HCT116 (cell line): ENCODE data around the gene LYRM9. TPM values are rescaled to one million over a fixed set of nuclear protein-coding genes. Genes with fewer than 3 reads are reported as not detected.

Experiments
- ATAC-seq: fragments of 200-7000 bp; cut with Tn5 transposase; 2 replicates; pipeline ENCODE4 v1.9.1; 2020; ENCODE audit warnings: mild to moderate bottlenecking, moderate library complexity
- BruUV-seq: library from RNA; stranded (reverse); fragments of 400-500 nt; replicated peaks from 2 replicates; lab custom pipeline; 2021; lab: Mats Ljungman, UMichigan
- CTCF ChIA-PET: fragments of 300-600 bp; sonication (Branson Sonifier 250); formaldehyde crosslinking; loops from one replicate; lab custom pipeline; 2021; ENCODE audit warnings: antibody characterized with exemption; lab: Charles Lee
- POLR2A ChIA-PET: fragments of 300-600, 350-600 bp; sonication (Branson Sonifier 250); formaldehyde crosslinking; loops from one replicate; lab custom pipeline; 2021; ENCODE audit warnings: antibody characterized with exemption; lab: Charles Lee
- RAD21 ChIA-PET, 2 experiments: fragments of 300-600 bp; sonication (Branson Sonifier 250); formaldehyde crosslinking; loops; one replicate each; lab custom pipeline; 2023; ENCODE audit warnings: low total read pairs in 2 of 2; ENCODE audit not compliant: uncharacterized antibody in 2 of 2, unreplicated experiment in 2 of 2, low non-redundant PET in 1 of 2; lab: Charles Lee
- DNase-seq: peaks from one replicate; pipeline ENCODE4 v3.0.0-alpha.2; 2010; ENCODE audit warnings: low read depth, low spot score
- H2AFZ ChIP-seq: fragments of 200-600 bp; shearing (Covaris generic), sonication (generic); 2 replicates; pipeline ENCODE4 v1.6.1; 2017; ENCODE audit warnings: low read depth, mixed run types, mixed read lengths, antibody characterized with exemption, low read length; ENCODE audit not compliant: poor library complexity, severe bottlenecking
- H3K27ac ChIP-seq: 2 replicates; pipeline ENCODE4 v1.5.1; 2012; ENCODE audit warnings: low read depth, low read length
- H3K27me3 ChIP-seq: fragments of 200-600 bp; sonication (generic); 2 replicates; pipeline ENCODE4 v1.6.1; 2016; ENCODE audit warnings: mixed run types, low read length, mixed read lengths; ENCODE audit not compliant: insufficient read depth
- H3K36me3 ChIP-seq, 2 experiments: fragments of 200-500 bp in 1 of 2; fragments of 200-600 bp in 1 of 2; sonication (Bioruptor generic) in 1 of 2; sonication (generic) in 1 of 2; 2 replicates each; pipeline versions ENCODE4 v1.5.1 to v1.6.1; 2014 to 2016; ENCODE audit warnings: low read length in 2 of 2, inconsistent platforms in 1 of 2, mixed read lengths in 1 of 2, mixed run types in 1 of 2; ENCODE audit not compliant: insufficient read depth in 2 of 2, control insufficient read depth in 1 of 2
- H3K4me1 ChIP-seq, 2 experiments: fragments of 200-600 bp in 1 of 2; sonication (generic) in 1 of 2; 2 replicates each; pipeline versions ENCODE4 v1.5.1 to v1.6.1; 2012 to 2017; ENCODE audit warnings: low read length in 2 of 2, inconsistent platforms in 1 of 2, mild to moderate bottlenecking in 1 of 2, mixed read lengths in 1 of 2, mixed run types in 1 of 2, moderate library complexity in 1 of 2; ENCODE audit not compliant: insufficient read depth in 2 of 2, control insufficient read depth in 1 of 2
- H3K4me2 ChIP-seq: fragments of 200-600 bp; sonication (generic); 2 replicates; pipeline ENCODE4 v1.6.1; 2017; ENCODE audit warnings: mixed run types, low read length, mixed read lengths
- H3K4me3 ChIP-seq, 2 experiments: fragments of 200-600 bp in 1 of 2; sonication (generic) in 1 of 2; replicated peaks in 1 of 2; 2 replicates each; pipeline ENCODE4 v1.5.1; 2011 to 2016; ENCODE audit warnings: low read length in 2 of 2, control low read depth in 1 of 2, low read depth in 1 of 2, mild to moderate bottlenecking in 1 of 2, mixed read lengths in 1 of 2, mixed run types in 1 of 2
- H3K79me2 ChIP-seq: fragments of 200-600 bp; sonication (generic); 2 replicates; pipeline ENCODE4 v1.6.1; 2017; ENCODE audit warnings: mild to moderate bottlenecking, mixed run types, low read length, moderate library complexity, mixed read lengths; ENCODE audit not compliant: insufficient read depth
- H3K9ac ChIP-seq: fragments of 200-600 bp; sonication (generic); 2 replicates; pipeline ENCODE4 v1.6.1; 2016; ENCODE audit warnings: low read length, mixed read lengths
- H3K9me2 ChIP-seq: fragments of 200-600 bp; sonication (generic), shearing (Covaris generic); 2 replicates; pipeline ENCODE4 v1.6.1; 2017; ENCODE audit warnings: mixed run types, mild to moderate bottlenecking, moderate library complexity; ENCODE audit not compliant: insufficient read depth
- H3K9me3 ChIP-seq, 2 experiments: fragments of 200-500 bp in 1 of 2; fragments of 200-600 bp in 1 of 2; sonication (Bioruptor generic) in 1 of 2; sonication (generic) in 1 of 2; 2 replicates each; pipeline ENCODE4 v1.6.1; 2014 to 2017; ENCODE audit warnings: low read length in 2 of 2, mixed read lengths in 2 of 2, inconsistent platforms in 1 of 2, low read depth in 1 of 2, mild to moderate bottlenecking in 1 of 2, mixed run types in 1 of 2, moderate library complexity in 1 of 2; ENCODE audit not compliant: control insufficient read depth in 1 of 2, insufficient read depth in 1 of 2
- H4K20me1 ChIP-seq: fragments of 200-600 bp; sonication (generic), shearing (Covaris generic); 2 replicates; pipeline ENCODE4 v1.6.1; 2017; ENCODE audit warnings: mixed run types, mild to moderate bottlenecking, moderate library complexity; ENCODE audit not compliant: insufficient read depth
- CEBPB ChIP-seq: IDR thresholded peaks from 2 replicates; pipeline ENCODE4 v1.6.1; 2012; ENCODE audit warnings: low read depth
- ELF1 ChIP-seq: IDR thresholded peaks from 2 replicates; pipeline ENCODE4 v1.6.1; 2012; ENCODE audit warnings: low read depth, borderline replicate concordance
- FOSL1 ChIP-seq: IDR thresholded peaks from 2 replicates; pipeline ENCODE4 v1.6.1; 2012; ENCODE audit warnings: low read depth
- JUND ChIP-seq: IDR thresholded peaks from 2 replicates; pipeline ENCODE4 v1.6.1; 2012
- POLR2AphosphoS5 ChIP-seq: IDR thresholded peaks from 2 replicates; pipeline ENCODE4 v1.6.1; 2011; ENCODE audit warnings: mild to moderate bottlenecking, low read depth, low read length, moderate library complexity
- SIN3A ChIP-seq: IDR thresholded peaks from 2 replicates; pipeline ENCODE4 v1.6.1; 2012; ENCODE audit warnings: low read depth
- YY1 ChIP-seq: IDR thresholded peaks from 2 replicates; pipeline ENCODE4 v1.6.1; 2011; ENCODE audit warnings: low read length, low read depth, moderate library complexity, mild to moderate bottlenecking; ENCODE audit not compliant: insufficient replicate concordance; ENCODE audit errors: extremely low read depth
- intact Hi-C: fragments of 100-400 bp; cut with micrococcal nuclease; formaldehyde crosslinking; loops from 2 replicates; pipeline ENCODE4 v1.10.0; 2022
- total RNA-seq: library from RNA; stranded (reverse); gene quantifications from one replicate; pipeline ENCODE4 v1.2.1, GENCODE V29; 2021; ENCODE audit not compliant: unreplicated experiment
- TF ChIP-seq, protein P1 (sequence below): IDR thresholded peaks from 2 replicates; pipeline ENCODE4 v1.6.1; 2012; ENCODE audit warnings: low read depth
- TF ChIP-seq, protein P2 (sequence below), 3 experiments: fragments of 200-600 bp in 1 of 3; sonication (generic) in 1 of 3; IDR thresholded peaks in 2 of 3; conservative IDR thresholded peaks in 1 of 3; 2 replicates each; pipeline ENCODE4 v1.5.1; 2012 to 2017; ENCODE audit warnings: low read depth in 2 of 3, low read length in 2 of 3, antibody characterized with exemption in 1 of 3, borderline replicate concordance in 1 of 3, control low read depth in 1 of 3, mild to moderate bottlenecking in 1 of 3, mixed read lengths in 1 of 3, mixed run types in 1 of 3, moderate library complexity in 1 of 3; ENCODE audit not compliant: insufficient read depth in 1 of 3
- TF ChIP-seq, protein P3 (sequence below): IDR thresholded peaks from 2 replicates; pipeline ENCODE4 v1.6.1; 2012

LYRM9 gene
- total RNA-seq, 1 experiment from 2014 or later: 4.8 TPM

DNA sequence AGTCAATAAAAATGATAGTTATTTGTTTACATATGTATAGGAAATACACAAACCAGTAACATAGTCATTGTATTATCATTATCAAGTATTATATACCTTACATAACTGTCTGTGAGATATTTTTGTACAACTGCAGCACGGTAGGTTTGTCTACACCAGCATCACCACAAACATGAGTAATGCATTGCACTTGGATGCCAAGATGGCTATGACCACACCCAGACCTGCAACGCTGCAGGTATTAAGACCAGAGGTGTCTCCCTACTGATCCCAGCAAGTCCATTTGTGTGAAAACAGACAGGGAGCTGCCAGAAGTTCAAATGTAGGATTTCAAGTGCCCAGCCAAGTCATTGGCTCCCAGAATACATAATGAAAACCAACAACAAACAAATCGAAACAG lies 58.6 kb downstream of the LYRM9 start:
- intact Hi-C loops: no loop called here
- CTCF ChIA-PET: interaction anchor here (1.0 kb wide), 1 partner anchor 29 kb away, joined by 3 read pairs; no protein-coding TSS in a partner anchor
- Histone ChIP-seq H3K9me2 (no peaks in the 10 kb centered on the region), H4K20me1 (no peaks in the 10 kb centered on the region), H3K4me2 (no peak overlapping the region), H3K27me3 (no peaks in the 10 kb centered on the region), H3K4me3 (no peak overlapping the region), H2AFZ (no peak overlapping the region), H3K27ac (no peak overlapping the region), H3K79me2 (no peaks in the 10 kb centered on the region), H3K9me3 (no peaks in the 10 kb centered on the region), H3K36me3 (no peaks in the 10 kb centered on the region), H3K4me1 (no peaks in the 10 kb centered on the region), H3K9ac (no peak overlapping the region)
- POLR2A ChIA-PET: no interaction called here
- DNase-seq: no peak
- ATAC-seq: no peak
- RAD21 ChIA-PET: no interaction called here
- no TSS peak for BruUV-seq
- TF ChIP-seq CEBPB (no peak), POLR2AphosphoS5 (no peak)
- TF ChIP-seq, protein P1, sequence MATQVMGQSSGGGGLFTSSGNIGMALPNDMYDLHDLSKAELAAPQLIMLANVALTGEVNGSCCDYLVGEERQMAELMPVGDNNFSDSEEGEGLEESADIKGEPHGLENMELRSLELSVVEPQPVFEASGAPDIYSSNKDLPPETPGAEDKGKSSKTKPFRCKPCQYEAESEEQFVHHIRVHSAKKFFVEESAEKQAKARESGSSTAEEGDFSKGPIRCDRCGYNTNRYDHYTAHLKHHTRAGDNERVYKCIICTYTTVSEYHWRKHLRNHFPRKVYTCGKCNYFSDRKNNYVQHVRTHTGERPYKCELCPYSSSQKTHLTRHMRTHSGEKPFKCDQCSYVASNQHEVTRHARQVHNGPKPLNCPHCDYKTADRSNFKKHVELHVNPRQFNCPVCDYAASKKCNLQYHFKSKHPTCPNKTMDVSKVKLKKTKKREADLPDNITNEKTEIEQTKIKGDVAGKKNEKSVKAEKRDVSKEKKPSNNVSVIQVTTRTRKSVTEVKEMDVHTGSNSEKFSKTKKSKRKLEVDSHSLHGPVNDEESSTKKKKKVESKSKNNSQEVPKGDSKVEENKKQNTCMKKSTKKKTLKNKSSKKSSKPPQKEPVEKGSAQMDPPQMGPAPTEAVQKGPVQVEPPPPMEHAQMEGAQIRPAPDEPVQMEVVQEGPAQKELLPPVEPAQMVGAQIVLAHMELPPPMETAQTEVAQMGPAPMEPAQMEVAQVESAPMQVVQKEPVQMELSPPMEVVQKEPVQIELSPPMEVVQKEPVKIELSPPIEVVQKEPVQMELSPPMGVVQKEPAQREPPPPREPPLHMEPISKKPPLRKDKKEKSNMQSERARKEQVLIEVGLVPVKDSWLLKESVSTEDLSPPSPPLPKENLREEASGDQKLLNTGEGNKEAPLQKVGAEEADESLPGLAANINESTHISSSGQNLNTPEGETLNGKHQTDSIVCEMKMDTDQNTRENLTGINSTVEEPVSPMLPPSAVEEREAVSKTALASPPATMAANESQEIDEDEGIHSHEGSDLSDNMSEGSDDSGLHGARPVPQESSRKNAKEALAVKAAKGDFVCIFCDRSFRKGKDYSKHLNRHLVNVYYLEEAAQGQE: no peak

- no peaks in the 10 kb centered on the region for H3K36me3 ChIP-seq
- no peaks in the 10 kb centered on the region for H4K20me1 ChIP-seq
- BruUV-seq: no TSS peak
- no peak overlapping the region for H2AFZ ChIP-seq
- no peaks in the 10 kb centered on the region for H3K4me1 ChIP-seq
- H3K27me3 ChIP-seq: no peaks in the 10 kb centered on the region; the same call in 1 of the 2 replicates
- no peaks in the 10 kb centered on the region for H3K9me2 ChIP-seq
- ChIA-PET CTCF (interaction anchor here (1.5 kb wide), 1 partner anchor 27 kb away, joined by 4 read pairs; no protein-coding TSS in a partner anchor), RAD21 (no interaction called here), POLR2A (no interaction called here)
- H3K4me3 ChIP-seq: no peak overlapping the region
- H3K9me3 ChIP-seq: no peaks in the 10 kb centered on the region
- no peak overlapping the region for H3K4me2 ChIP-seq
- no peak overlapping the region for H3K9ac ChIP-seq
- no peaks in the 10 kb centered on the region for H3K79me2 ChIP-seq
- DNase-seq (no peak), ATAC-seq (no peak)
- H3K27ac ChIP-seq: no peak overlapping the region
- TF ChIP-seq ELF1 (no peak), SIN3A (no peak), YY1 (no peak), JUND (no peak), FOSL1 (no peak)
- TF ChIP-seq, protein P1: no peak
- TF ChIP-seq, protein P2, sequence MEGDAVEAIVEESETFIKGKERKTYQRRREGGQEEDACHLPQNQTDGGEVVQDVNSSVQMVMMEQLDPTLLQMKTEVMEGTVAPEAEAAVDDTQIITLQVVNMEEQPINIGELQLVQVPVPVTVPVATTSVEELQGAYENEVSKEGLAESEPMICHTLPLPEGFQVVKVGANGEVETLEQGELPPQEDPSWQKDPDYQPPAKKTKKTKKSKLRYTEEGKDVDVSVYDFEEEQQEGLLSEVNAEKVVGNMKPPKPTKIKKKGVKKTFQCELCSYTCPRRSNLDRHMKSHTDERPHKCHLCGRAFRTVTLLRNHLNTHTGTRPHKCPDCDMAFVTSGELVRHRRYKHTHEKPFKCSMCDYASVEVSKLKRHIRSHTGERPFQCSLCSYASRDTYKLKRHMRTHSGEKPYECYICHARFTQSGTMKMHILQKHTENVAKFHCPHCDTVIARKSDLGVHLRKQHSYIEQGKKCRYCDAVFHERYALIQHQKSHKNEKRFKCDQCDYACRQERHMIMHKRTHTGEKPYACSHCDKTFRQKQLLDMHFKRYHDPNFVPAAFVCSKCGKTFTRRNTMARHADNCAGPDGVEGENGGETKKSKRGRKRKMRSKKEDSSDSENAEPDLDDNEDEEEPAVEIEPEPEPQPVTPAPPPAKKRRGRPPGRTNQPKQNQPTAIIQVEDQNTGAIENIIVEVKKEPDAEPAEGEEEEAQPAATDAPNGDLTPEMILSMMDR (IDR thresholded peaks at IDR 0.05 in 2 of 3, conservative IDR thresholded peaks at IDR 0.05 in 1 of 3; ENCODE audit: borderline replicate concordance in 1 of 3, insufficient read depth in 1 of 3, low read depth in 2 of 3, low read length in 2 of 3): no peak
- TF ChIP-seq, protein P3, sequence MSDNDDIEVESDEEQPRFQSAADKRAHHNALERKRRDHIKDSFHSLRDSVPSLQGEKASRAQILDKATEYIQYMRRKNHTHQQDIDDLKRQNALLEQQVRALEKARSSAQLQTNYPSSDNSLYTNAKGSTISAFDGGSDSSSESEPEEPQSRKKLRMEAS: no peak
- intact Hi-C loops: no loop called here
These were observed 60.3 kb downstream of the LYRM9 start for GRCh38 chr17:27832831-27833230.
